Prostate gland (tissue), 2 donors: ENCODE data around the gene PTPRG.

Experiments used
- POLR2A ChIP-seq: fragments of 450-650 bp; IDR thresholded peaks from one replicate; pipeline ENCODE4 v1.6.1; 2016; ENCODE audit warnings: antibody characterized with exemption, mild to moderate bottlenecking
- TF ChIP-seq, protein P1 (sequence below), 4 experiments: fragments of 200-600 bp in 2 of 4; fragments of 450-650 bp in 2 of 4; sonication (generic) in 2 of 4; IDR thresholded peaks; 1 replicate in 3 of 4; 2 replicates in 1 of 4; pipeline ENCODE4 v1.5.1; 2016 to 2019; ENCODE audit warnings: antibody characterized with exemption in 4 of 4, mild to moderate bottlenecking in 2 of 4, moderate library complexity in 2 of 4

DNA sequence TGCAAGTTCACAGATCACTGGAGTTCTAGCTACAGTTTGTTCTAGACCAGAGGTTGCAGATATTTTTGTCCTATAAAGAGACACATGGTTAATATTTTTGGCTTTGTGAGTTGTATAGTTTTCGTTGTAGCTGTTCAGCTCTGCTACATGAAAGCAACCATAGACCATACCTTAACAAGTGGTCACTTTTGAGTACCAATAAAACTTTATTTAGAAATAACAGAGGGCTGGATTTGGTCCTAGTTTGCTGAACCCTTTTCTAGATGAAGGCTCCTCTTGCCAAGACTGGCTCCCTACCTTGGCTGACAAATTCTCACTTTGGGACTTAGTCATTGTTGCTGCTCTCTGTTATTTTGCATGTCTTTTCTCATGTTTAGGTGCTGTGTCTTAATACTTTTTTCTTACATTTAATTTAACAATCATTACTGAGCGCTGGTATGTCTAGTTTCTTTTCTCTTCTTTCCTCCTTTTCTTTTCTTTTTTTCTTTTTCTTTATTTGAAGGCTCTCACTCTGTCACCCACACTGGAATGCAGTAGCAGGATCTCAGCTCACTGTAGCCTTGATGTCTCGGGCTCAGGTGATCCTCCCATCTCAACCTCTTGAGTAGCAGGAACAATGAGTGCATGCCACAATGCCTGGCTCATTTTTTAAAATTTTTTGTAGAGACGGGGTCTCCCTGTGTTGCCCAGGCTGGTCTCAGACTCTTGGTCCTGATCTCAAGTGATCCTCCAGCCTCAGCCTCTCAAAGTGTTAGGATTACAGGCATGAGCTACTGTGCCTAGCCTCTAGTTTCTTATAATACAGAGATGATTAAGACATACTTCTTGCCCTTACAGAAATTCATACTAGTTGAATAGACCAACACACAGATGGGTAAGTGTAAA lies 227.5 kb downstream of the PTPRG start:
- no peak for TF ChIP-seq POLR2A
- TF ChIP-seq, protein P1, sequence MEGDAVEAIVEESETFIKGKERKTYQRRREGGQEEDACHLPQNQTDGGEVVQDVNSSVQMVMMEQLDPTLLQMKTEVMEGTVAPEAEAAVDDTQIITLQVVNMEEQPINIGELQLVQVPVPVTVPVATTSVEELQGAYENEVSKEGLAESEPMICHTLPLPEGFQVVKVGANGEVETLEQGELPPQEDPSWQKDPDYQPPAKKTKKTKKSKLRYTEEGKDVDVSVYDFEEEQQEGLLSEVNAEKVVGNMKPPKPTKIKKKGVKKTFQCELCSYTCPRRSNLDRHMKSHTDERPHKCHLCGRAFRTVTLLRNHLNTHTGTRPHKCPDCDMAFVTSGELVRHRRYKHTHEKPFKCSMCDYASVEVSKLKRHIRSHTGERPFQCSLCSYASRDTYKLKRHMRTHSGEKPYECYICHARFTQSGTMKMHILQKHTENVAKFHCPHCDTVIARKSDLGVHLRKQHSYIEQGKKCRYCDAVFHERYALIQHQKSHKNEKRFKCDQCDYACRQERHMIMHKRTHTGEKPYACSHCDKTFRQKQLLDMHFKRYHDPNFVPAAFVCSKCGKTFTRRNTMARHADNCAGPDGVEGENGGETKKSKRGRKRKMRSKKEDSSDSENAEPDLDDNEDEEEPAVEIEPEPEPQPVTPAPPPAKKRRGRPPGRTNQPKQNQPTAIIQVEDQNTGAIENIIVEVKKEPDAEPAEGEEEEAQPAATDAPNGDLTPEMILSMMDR (IDR thresholded peaks at IDR 0.05) = no peak
